GM23248 (cell line): ENCODE data around the gene UBE2H. TPM values are rescaled to one million over a fixed set of nuclear protein-coding genes. Genes with fewer than 3 reads are reported as not detected.
"Not testable (repeated sequence)": the region's sequence is repeated elsewhere in the genome, so short reads cannot be mapped to it uniquely, and the experiment has no call there.

ENCODE experiments used
- DNase-seq: peaks from one replicate; pipeline ENCODE4 v3.0.0-alpha.2; 2015
- H2AFZ ChIP-seq: fragments of 200-600 bp; sonication (generic); 2 replicates; pipeline ENCODE4 v1.6.1; 2016; ENCODE audit warnings: antibody characterized with exemption
- H3F3A ChIP-seq: fragments of 200-600 bp; sonication (generic); 2 replicates; pipeline ENCODE4 v1.6.1; 2016; ENCODE audit warnings: mild to moderate bottlenecking, antibody characterized with exemption, mixed run types; ENCODE audit not compliant: insufficient read depth
- H3K27ac ChIP-seq: fragments of 200-600 bp; sonication (generic); 2 replicates; pipeline ENCODE4 v1.5.1; 2016; ENCODE audit warnings: mild to moderate bottlenecking
- H3K27me3 ChIP-seq: fragments of 200-600 bp; sonication (generic); replicated peaks from 2 replicates; pipeline ENCODE4 v1.6.1; 2016; ENCODE audit warnings: mild to moderate bottlenecking; ENCODE audit not compliant: insufficient read depth
- H3K36me3 ChIP-seq: fragments of 200-600 bp; sonication (generic); 2 replicates; pipeline ENCODE4 v1.6.1; 2016; ENCODE audit warnings: low read depth, mild to moderate bottlenecking
- H3K4me1 ChIP-seq: fragments of 200-600 bp; sonication (generic); 2 replicates; pipeline ENCODE4 v1.6.1; 2016; ENCODE audit warnings: mild to moderate bottlenecking; ENCODE audit not compliant: insufficient read depth
- H3K4me2 ChIP-seq: fragments of 200-600 bp; sonication (generic); one replicate; pipeline ENCODE4 v1.6.1; 2016; ENCODE audit warnings: mild to moderate bottlenecking; ENCODE audit not compliant: unreplicated experiment
- H3K4me3 ChIP-seq: fragments of 200-600 bp; sonication (generic); 2 replicates; pipeline ENCODE4 v1.5.1; 2016; ENCODE audit warnings: mild to moderate bottlenecking
- H3K79me2 ChIP-seq: fragments of 200-600 bp; sonication (generic); 2 replicates; pipeline ENCODE4 v1.6.1; 2016; ENCODE audit warnings: mild to moderate bottlenecking; ENCODE audit not compliant: insufficient read depth
- H3K9ac ChIP-seq: fragments of 200-600 bp; sonication (generic); 2 replicates; pipeline ENCODE4 v1.6.1; 2016; ENCODE audit warnings: mild to moderate bottlenecking
- H3K9me2 ChIP-seq: fragments of 200-600 bp; sonication (generic); 2 replicates; pipeline ENCODE4 v1.6.1; 2016; ENCODE audit warnings: mixed run types, mild to moderate bottlenecking, moderate library complexity; ENCODE audit not compliant: insufficient read depth
- H3K9me3 ChIP-seq: fragments of 200-600 bp; sonication (generic); one replicate; pipeline ENCODE4 v1.6.1; 2017; ENCODE audit warnings: low read depth
- H4K20me1 ChIP-seq: fragments of 200-600 bp; sonication (generic); 2 replicates; pipeline ENCODE4 v1.6.0; 2016; ENCODE audit not compliant: insufficient read depth
- EZH2 ChIP-seq: fragments of 200-600 bp; sonication (generic); IDR thresholded peaks from 2 replicates; pipeline ENCODE4 v1.6.1; 2018; ENCODE audit warnings: antibody characterized with exemption, mild to moderate bottlenecking; ENCODE audit not compliant: insufficient read depth, poor library complexity, severe bottlenecking
- EZH2phosphoT487 ChIP-seq: fragments of 200-600 bp; sonication (generic); IDR thresholded peaks from 2 replicates; pipeline ENCODE4 v1.6.1; 2018; ENCODE audit warnings: antibody characterized with exemption, moderate library complexity, mild to moderate bottlenecking, low read depth; ENCODE audit not compliant: insufficient read depth
- WGBS, 2 experiments: methylation state at CpG; one replicate each; pipeline ENCODE4 v1.1.6; 2015 to 2017; ENCODE audit warnings: low lambda C conversion rate in 2 of 2, low coverage in 1 of 2; ENCODE audit errors: missing lambda C conversion rate in 2 of 2; 5-methylcytosine and 5-hydroxymethylcytosine counted together
- in situ Hi-C: fragments of 300-500 bp; cut with MboI; formaldehyde crosslinking; loops from 2 replicates; pipeline ENCODE4 v1.15.0; 2020
- polyA plus RNA-seq: library from polyadenylated mRNA; unstranded; fragments of >200 nt; fragmentation: Nextera tagmentation; extraction: Ambion mirVana; gene quantifications from 2 replicates; pipeline ENCODE4 v1.2.1, GENCODE V29; 2016
- total RNA-seq: library from RNA; depleted of rRNA; stranded (reverse); fragments of >200 nt; shearing (Covaris generic); gene quantifications from 2 replicates; pipeline ENCODE4 v1.2.3, GENCODE V29; 2014

UBE2H gene
- total and polyA plus RNA-seq, 2 experiments from 2014 or later = 40.7 to 44.4 TPM

DNA sequence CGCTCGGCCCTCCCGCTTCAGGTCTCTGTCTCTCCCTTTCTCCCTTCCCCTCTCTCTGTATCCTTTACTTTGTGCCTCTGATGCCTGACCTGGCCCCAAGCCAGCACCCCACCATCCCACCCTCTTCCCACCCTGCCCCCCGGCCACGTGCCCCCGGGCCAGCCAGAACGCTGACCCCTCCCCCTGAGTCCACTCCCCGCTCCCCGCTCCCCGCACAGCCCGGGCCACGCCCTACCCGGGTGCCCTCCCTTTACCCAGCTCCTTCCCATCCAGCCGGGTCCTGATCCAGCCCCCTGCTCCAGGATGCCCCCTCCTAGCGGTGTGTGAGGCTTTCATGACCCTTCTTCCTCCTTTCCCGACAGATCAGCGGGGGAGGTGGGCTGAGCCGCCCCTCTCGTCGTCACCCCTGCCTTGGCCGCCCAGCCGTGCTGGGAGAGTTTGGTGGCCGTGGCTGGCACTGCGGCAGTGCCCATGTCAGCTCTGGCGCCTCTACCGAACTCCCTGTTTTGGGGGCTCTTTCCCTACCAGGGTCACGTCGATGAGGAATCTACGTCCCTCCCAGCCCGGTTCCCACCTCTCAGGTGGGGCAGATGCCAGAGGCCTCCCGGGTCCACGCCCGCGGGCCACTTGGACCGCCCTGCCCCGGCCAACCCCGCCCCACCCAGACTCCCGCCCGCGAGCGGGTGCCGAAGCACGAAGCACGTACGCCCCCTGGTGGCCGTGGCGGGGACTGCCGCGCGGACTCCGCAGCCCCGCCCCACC is 127.4 kb downstream of the UBE2H start:
- Histone ChIP-seq H4K20me1 (no peaks in the 10 kb centered on the region), H3K79me2 (no peaks in the 10 kb centered on the region), H3K4me3 (peak overlapping the region; percentile 83), H3K9ac (peak overlapping the region; percentile 72), H3K9me2 (no peaks in the 10 kb centered on the region), H3F3A (peaks cover 11% of the 10 kb centered on the region), H3K27me3 (no peaks in the 10 kb centered on the region), H3K4me2 (peak overlapping the region; percentile 78), H3K4me1 (peaks cover 9% of the 10 kb centered on the region), H3K36me3 (no peaks in the 10 kb centered on the region), H3K27ac (no peak overlapping the region), H3K9me3 (no peaks in the 10 kb centered on the region), H2AFZ (peak overlapping the region; percentile 82)
- WGBS, 2 experiments = 0 to 1% methylated on average over 23 to 40 of the region's 52 CpGs
- DNase-seq = peak; percentile 89
- no peak for TF ChIP-seq EZH2
- no peak for TF ChIP-seq EZH2phosphoT487
- in situ Hi-C loops = loop anchor here (10.0 kb wide), 1 partner anchor 161 kb away; no protein-coding TSS in a partner anchor

DNA sequence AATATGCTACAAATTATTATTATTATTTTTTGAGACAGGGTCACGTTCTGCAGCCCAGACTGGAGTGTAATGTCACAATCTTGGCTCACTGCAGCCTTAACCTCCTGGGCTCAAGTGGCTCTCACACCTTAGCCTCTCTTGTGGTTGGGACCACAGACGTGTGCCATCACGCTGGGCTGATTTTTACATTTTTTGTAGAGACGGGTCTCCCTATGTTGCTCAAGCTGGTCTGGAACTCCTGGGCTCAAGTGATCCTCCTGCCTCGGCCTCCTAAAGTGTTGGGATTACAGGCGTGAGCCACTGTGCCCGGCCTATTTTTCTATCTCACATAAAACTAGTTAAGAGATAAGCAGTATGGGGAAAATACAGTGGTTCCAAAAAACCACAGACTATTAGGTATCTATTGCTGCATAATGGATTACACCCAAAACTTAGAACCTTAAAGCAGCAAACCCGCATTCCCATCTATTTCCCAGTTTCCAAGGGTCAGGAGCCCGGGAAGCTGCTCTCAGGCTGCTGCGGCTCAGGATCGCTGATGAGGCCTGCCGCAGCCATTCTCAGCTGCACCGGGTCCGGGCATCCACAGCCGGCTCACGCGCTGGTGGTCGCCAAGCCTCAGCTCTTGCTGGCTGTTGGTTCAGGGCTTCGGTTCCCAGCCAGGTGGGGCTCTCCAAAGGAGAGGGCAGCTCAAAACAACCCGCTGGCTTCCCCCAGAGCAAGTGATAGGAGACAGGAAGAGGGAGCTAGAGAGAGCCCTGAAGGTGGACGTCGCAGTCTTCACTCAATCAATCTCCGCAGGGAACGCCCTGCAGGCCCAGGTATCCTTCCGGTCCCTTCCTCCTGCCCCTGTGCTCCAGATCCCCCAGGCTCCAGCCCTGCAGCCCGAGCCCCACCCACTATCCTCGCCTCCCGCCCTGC is 128.2 kb downstream of the UBE2H start:
- Histone ChIP-seq H3K4me2 (peak overlapping the region; percentile 78), H4K20me1 (no peaks in the 10 kb centered on the region), H3K4me3 (peak overlapping the region; percentile 83), H3K36me3 (no peaks in the 10 kb centered on the region), H2AFZ (peak overlapping the region; percentile 82), H3K4me1 (peaks cover 1% of the 10 kb centered on the region; the same call in 1 of the 2 replicates), H3K27me3 (no peaks in the 10 kb centered on the region), H3K79me2 (no peaks in the 10 kb centered on the region), H3F3A (0 out of 2 replicates have a peak, but pooled peaks cover 2% of the 10 kb centered on the region), H3K27ac (no peak overlapping the region), H3K9me2 (no peaks in the 10 kb centered on the region), H3K9ac (peak overlapping the region; percentile 72), H3K9me3 (no peaks in the 10 kb centered on the region)
- in situ Hi-C loops = loop anchor here (10.0 to 25.0 kb wide), 2 partner anchors 160 to 462 kb away; no protein-coding TSS in a partner anchor
- TF ChIP-seq EZH2phosphoT487 = no peak
- TF ChIP-seq EZH2 = no peak
- 56 to 75% methylated on average over 19 to 28 of the region's 28 CpGs for WGBS, 2 experiments
- DNase-seq = no peak

DNA sequence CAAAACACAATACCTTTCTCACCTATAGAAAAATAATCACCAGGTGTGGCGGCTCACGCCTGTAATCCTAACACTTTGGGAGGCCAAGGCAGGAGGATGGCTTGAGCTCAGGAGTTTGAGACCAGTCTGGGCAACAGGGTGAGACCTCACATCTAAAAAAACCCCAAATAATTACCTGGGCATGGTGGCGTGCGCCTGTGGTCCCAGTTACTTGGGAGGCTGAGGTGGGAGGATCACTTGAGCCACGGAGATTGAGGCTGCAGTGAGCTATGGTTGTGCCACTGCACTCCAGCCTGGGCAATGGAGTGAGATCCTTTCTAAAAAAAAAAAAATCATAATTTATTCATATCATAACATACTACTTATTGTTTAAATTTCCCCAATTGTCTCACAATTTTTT is 129.6 kb downstream of the UBE2H start:
- H2AFZ ChIP-seq, H3F3A ChIP-seq, H3K4me3 ChIP-seq, H3K36me3 ChIP-seq, H3K9ac ChIP-seq, H3K27me3 ChIP-seq, H3K79me2 ChIP-seq, DNase-seq, H3K9me3 ChIP-seq, H3K9me2 ChIP-seq, H3K4me2 ChIP-seq, H4K20me1 ChIP-seq, H3K27ac ChIP-seq, H3K4me1 ChIP-seq: not testable (repeated sequence)
- in situ Hi-C loops = loop anchor here (10.0 to 25.0 kb wide), 2 partner anchors 158 to 461 kb away; no protein-coding TSS in a partner anchor
- WGBS, 2 experiments = 98 to 99% methylated on average over 5 of the region's 5 CpGs

DNA sequence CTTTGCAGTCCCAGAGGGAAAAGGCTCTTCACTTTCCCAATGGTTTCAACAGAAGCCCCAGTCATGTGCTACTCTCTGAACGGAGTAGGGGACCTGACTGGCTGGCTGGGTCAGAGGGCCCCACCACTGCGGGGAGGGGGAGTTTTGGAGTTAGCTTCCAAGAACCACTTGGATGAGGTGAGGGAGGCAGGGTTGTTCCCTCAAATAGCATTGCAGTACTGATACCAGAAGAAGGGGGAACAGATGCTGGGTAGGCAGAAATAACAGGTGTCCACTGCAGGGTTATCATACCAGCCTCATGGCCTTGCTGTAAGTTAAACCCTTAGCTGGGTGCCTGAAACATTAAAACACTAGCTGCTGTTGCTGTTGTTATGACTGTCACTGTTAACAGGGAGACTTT is 131.3 kb downstream of the UBE2H start:
- Histone ChIP-seq H3K9me2 (no peaks in the 10 kb centered on the region), H3K27me3 (no peaks in the 10 kb centered on the region), H3K9ac (no peak overlapping the region), H3F3A (no peaks in the 10 kb centered on the region), H2AFZ (no peak overlapping the region), H3K4me3 (no peak overlapping the region), H3K27ac (no peak overlapping the region), H3K9me3 (no peaks in the 10 kb centered on the region), H3K4me2 (no peak overlapping the region), H4K20me1 (no peaks in the 10 kb centered on the region), H3K36me3 (no peaks in the 10 kb centered on the region), H3K4me1 (no peaks in the 10 kb centered on the region), H3K79me2 (no peaks in the 10 kb centered on the region)
- WGBS, 2 experiments = 71 to 93% methylated on average over 2 of the region's 2 CpGs
- in situ Hi-C loops = loop anchor here (10.0 to 25.0 kb wide), 2 partner anchors 157 to 459 kb away; no protein-coding TSS in a partner anchor
- no peak for TF ChIP-seq EZH2phosphoT487
- DNase-seq = no peak
